CD4-positive, alpha-beta T cell (primary cell): ENCODE data around the gene TIMM50. TPM values are rescaled to one million over a fixed set of nuclear protein-coding genes. Genes with fewer than 3 reads are reported as not detected.
A peak's percentile ranks its signal among the peaks of the same experiment; 100 is the strongest.

ENCODE experiments used
- ATAC-seq: fragments of 200-7000 bp; cut with Tn5 transposase; one replicate; pipeline ENCODE4 v1.10.0; 2022; ENCODE audit warnings: mild to moderate bottlenecking; ENCODE audit not compliant: poor library complexity
- CTCF ChIA-PET: fragments of 350-600 bp; sonication (Branson Sonifier 250); formaldehyde crosslinking; loops from one replicate; lab custom pipeline; 2021; ENCODE audit warnings: antibody characterized with exemption, inconsistent platforms; lab: Charles Lee
- POLR2A ChIA-PET: fragments of 350-600 bp; sonication (Branson Sonifier 250); formaldehyde crosslinking; loops from one replicate; lab custom pipeline; 2021; ENCODE audit warnings: antibody characterized with exemption, inconsistent platforms; lab: Charles Lee
- DNase-seq, 14 experiments: peaks; one replicate each; pipeline ENCODE4 v3.0.0-alpha.2; 2013 to 2020; ENCODE audit warnings: mixed read lengths in 2 of 14
- H3K27ac ChIP-seq, 2 donors: one replicate each; pipeline versions ENCODE4 v1.5.1 to v1.7.0; 2013; ENCODE audit warnings: low read length in 2 of 2, low read depth in 1 of 2, mild to moderate bottlenecking in 1 of 2
- H3K27me3 ChIP-seq, 2 experiments: 1 replicate in 1 of 2; 2 replicates in 1 of 2; pipeline versions ENCODE4 v1.6.1 to v1.7.0; 2013; ENCODE audit warnings: low read length in 2 of 2, control low read depth in 1 of 2, mild to moderate bottlenecking in 1 of 2, moderate library complexity in 1 of 2; ENCODE audit not compliant: insufficient read depth in 2 of 2, control insufficient read depth in 1 of 2
- H3K36me3 ChIP-seq: one replicate; pipeline ENCODE4 v1.6.1; 2013; ENCODE audit warnings: low read length, control low read depth; ENCODE audit not compliant: insufficient read depth
- H3K4me1 ChIP-seq: one replicate; pipeline ENCODE4 v1.6.1; 2013; ENCODE audit warnings: low read length, control low read depth; ENCODE audit not compliant: insufficient read depth
- H3K4me3 ChIP-seq: one replicate; pipeline ENCODE4 v1.5.1; 2013; ENCODE audit warnings: mild to moderate bottlenecking, low read length, moderate library complexity
- H3K9me3 ChIP-seq, 2 experiments: 1 replicate in 1 of 2; 2 replicates in 1 of 2; pipeline versions ENCODE4 v1.6.1 to v1.7.0; 2013; ENCODE audit warnings: low read length in 2 of 2, mild to moderate bottlenecking in 2 of 2, control low read depth in 1 of 2, moderate library complexity in 1 of 2; ENCODE audit not compliant: control insufficient read depth in 1 of 2, insufficient read depth in 1 of 2
- H3K27ac Mint-ChIP-seq: one replicate; pipeline ENCODE4 v1.8.0; 2020; ENCODE audit warnings: mixed read lengths
- H3K27me3 Mint-ChIP-seq: one replicate; pipeline ENCODE4 v1.8.0; 2021; ENCODE audit warnings: mixed read lengths
- H3K36me3 Mint-ChIP-seq: one replicate; pipeline ENCODE4 v1.8.0; 2021; ENCODE audit warnings: low read depth, mixed read lengths
- H3K4me1 Mint-ChIP-seq: one replicate; pipeline ENCODE4 v1.8.0; 2021; ENCODE audit warnings: low read depth, mixed read lengths
- H3K4me3 Mint-ChIP-seq: one replicate; pipeline ENCODE4 v1.8.0; 2020; ENCODE audit warnings: mild to moderate bottlenecking, mixed read lengths
- H3K9me3 Mint-ChIP-seq: one replicate; pipeline ENCODE4 v1.8.0; 2020; ENCODE audit warnings: mixed read lengths
- intact Hi-C, 2 experiments: fragments of 100-400 bp; cut with DNase I in 1 of 2; cut with micrococcal nuclease in 1 of 2; formaldehyde crosslinking; loops; one replicate each; pipeline versions ENCODE4 v1.15.1 to v1.9.0; 2023 to 2025; cut with DNase I, micrococcal nuclease
- total RNA-seq, 174 experiments: library from RNA in 2 of 174; stranded (reverse) in 2 of 174; gene quantifications; one replicate each; pipeline ENCODE4 v1.2.3 and lab custom pipeline; 2021 to 2026
- TF ChIP-seq, protein P1 (sequence below): fragments of 200-600 bp; IDR thresholded peaks from one replicate; pipeline ENCODE4 v1.8.0; 2022; ENCODE audit warnings: antibody characterized with exemption, mild to moderate bottlenecking

TIMM50 gene
- total RNA-seq, 2 experiments from 2014 or later: 38.3 to 43.4 TPM

DNA sequence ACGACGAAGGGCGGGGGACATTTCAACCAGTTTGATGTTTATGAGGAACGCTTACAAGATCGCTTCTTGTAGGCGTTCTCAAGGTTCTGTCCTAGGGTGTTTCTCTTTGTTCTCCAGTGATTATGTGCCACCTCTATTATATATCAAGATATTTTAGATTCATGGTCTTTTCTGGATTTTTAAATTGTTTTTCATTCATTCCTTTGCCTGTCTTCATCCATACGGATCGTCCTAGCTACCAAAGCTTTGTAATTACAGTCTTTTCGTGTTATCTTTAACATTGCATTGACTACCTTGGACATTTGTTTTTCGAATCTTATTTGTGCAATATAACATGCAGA, 59.7 kb downstream of the TIMM50 start:
- peaks cover 38% of the 10 kb centered on the region for H3K4me1 ChIP-seq
- TF ChIP-seq, protein P1, sequence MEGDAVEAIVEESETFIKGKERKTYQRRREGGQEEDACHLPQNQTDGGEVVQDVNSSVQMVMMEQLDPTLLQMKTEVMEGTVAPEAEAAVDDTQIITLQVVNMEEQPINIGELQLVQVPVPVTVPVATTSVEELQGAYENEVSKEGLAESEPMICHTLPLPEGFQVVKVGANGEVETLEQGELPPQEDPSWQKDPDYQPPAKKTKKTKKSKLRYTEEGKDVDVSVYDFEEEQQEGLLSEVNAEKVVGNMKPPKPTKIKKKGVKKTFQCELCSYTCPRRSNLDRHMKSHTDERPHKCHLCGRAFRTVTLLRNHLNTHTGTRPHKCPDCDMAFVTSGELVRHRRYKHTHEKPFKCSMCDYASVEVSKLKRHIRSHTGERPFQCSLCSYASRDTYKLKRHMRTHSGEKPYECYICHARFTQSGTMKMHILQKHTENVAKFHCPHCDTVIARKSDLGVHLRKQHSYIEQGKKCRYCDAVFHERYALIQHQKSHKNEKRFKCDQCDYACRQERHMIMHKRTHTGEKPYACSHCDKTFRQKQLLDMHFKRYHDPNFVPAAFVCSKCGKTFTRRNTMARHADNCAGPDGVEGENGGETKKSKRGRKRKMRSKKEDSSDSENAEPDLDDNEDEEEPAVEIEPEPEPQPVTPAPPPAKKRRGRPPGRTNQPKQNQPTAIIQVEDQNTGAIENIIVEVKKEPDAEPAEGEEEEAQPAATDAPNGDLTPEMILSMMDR: peak; percentile 91
- peak overlapping the region; percentile 73 for H3K4me3 ChIP-seq
- peak overlapping the region; percentile 93 for H3K27ac ChIP-seq
- Mint-ChIP-seq H3K27ac (peak overlapping the region; percentile 96), H3K27me3 (no peaks in the 10 kb centered on the region), H3K9me3 (no peaks in the 10 kb centered on the region), H3K4me1 (peaks cover 76% of the 10 kb centered on the region), H3K4me3 (peak overlapping the region; percentile 98), H3K36me3 (peaks cover 10% of the 10 kb centered on the region)
- H3K9me3 ChIP-seq: no peaks in the 10 kb centered on the region
- H3K36me3 ChIP-seq: no peaks in the 10 kb centered on the region
- ChIA-PET POLR2A (interaction anchor here (0.6 to 2.1 kb wide), 2 partner anchors 104 to 1320 kb away, joined by 3 to 9 read pairs; partner anchors contain the start of gene RPS16), CTCF (interaction anchor here (0.9 to 1.4 kb wide), 2 partner anchors 11 to 128 kb away, joined by 3 to 4 read pairs; partner anchors contain the start of gene PLEKHG2)
- no peak for DNase-seq
- no peak for ATAC-seq
- H3K27me3 ChIP-seq: no peaks in the 10 kb centered on the region
- intact Hi-C loops: loop anchor here in 1 of 2 experiments (10.0 kb wide), 1 partner anchor 586 kb away; no protein-coding TSS in a partner anchor

Other genes with a start within 250 kb of the TIMM50 start
- gene IFNL3, start 235.8 kb upstream of the TIMM50 start, total RNA-seq: not detected
- not detected for gene IFNL4, start 232.0 kb upstream of the TIMM50 start, total RNA-seq
- gene IFNL2, start 212.4 kb upstream of the TIMM50 start, total RNA-seq: not detected
- not detected for gene IFNL1, start 184.4 kb upstream of the TIMM50 start, total RNA-seq
- 1 to 10 TPM; 2.3 to 2.6 TPM for gene LRFN1, start 160.0 kb upstream of the TIMM50 start, total RNA-seq
- gene GMFG, start 144.8 kb upstream of the TIMM50 start, total RNA-seq: 100 to 1,000 TPM; 352 to 367 TPM
- gene SAMD4B, start 138.4 kb upstream of the TIMM50 start, total RNA-seq: 10 to 100 TPM; 65.0 to 66.9 TPM
- 100 to 1,000 TPM in 1 of 2 experiments, 10 to 100 TPM in 1; 99.6 to 101 TPM for gene PAF1, start 89.7 kb upstream of the TIMM50 start, total RNA-seq
- 10 to 100 TPM; 45.0 to 46.1 TPM for gene MED29, start 89.5 kb upstream of the TIMM50 start, total RNA-seq
- 1,000 to 10,000 TPM; 1,278 to 1,362 TPM for gene ZFP36, start 74.0 kb upstream of the TIMM50 start, total RNA-seq
- 10 to 100 TPM; 80.6 to 81.4 TPM for gene PLEKHG2, start 68.2 kb upstream of the TIMM50 start, total RNA-seq
- 1,000 to 10,000 TPM; 4,625 to 4,839 TPM for gene RPS16, start 44.9 kb upstream of the TIMM50 start, total RNA-seq
- 100 to 1,000 TPM; 322 to 333 TPM for gene SUPT5H, start 35.3 kb upstream of the TIMM50 start, total RNA-seq
- gene DLL3, start 18.1 kb downstream of the TIMM50 start, total RNA-seq: not detected
- not detected for gene SELENOV, start 34.3 kb downstream of the TIMM50 start, total RNA-seq
- 1 to 10 TPM; 5.0 to 5.1 TPM for gene EID2B, start 52.0 kb downstream of the TIMM50 start, total RNA-seq
- 10 to 100 TPM; 17.2 to 18.1 TPM for gene EID2, start 59.3 kb downstream of the TIMM50 start, total RNA-seq
- gene LGALS13, start 121.7 kb downstream of the TIMM50 start, total RNA-seq: not detected
- not detected for gene LGALS16, start 175.1 kb downstream of the TIMM50 start, total RNA-seq
- not detected for gene LGALS14, start 223.6 kb downstream of the TIMM50 start, total RNA-seq